CD4-positive, alpha-beta T cell treated with Interferon alpha-2 for 1 hour (primary cell): ENCODE data around the gene CCDC186.

Experiments
- DNase-seq, 2 donors: peaks; one replicate each; pipeline ENCODE4 v3.0.0-alpha.2; 2020 to 2022

The CCDC186 gene

GRCh38 chr10:114103284-114103683 is 70.7 kb downstream of the CCDC186 start:
- peak in 1 of 2 donors; percentile 51 for DNase-seq

GRCh38 chr10:114102256-114102655 is 71.7 kb downstream of the CCDC186 start:
- DNase-seq, result no peak

GRCh38 chr10:114100848-114101741 is 72.9 kb downstream of the CCDC186 start:
- no peak for DNase-seq

GRCh38 chr10:114096864-114097263 is 77.1 kb downstream of the CCDC186 start:
- no peak for DNase-seq

- DNase-seq, result peak in 1 of 2 donors; percentile 30
Observed at GRCh38 chr10:114095559-114096337, 78.3 kb downstream of the CCDC186 start.

- no peak for DNase-seq
Observed at GRCh38 chr10:114094795-114095194, 79.2 kb downstream of the CCDC186 start.

GRCh38 chr10:114087655-114088054 is 86.3 kb downstream of the CCDC186 start:
- no peak for DNase-seq

- DNase-seq, result no peak
Observed at GRCh38 chr10:114087255-114087654, 86.7 kb downstream of the CCDC186 start.

- no peak for DNase-seq
Observed at GRCh38 chr10:114084215-114084614, 89.8 kb downstream of the CCDC186 start.

GRCh38 chr10:114083040-114083439 is 91.0 kb downstream of the CCDC186 start:
- no peak for DNase-seq

- no peak for DNase-seq
Observed at GRCh38 chr10:114081911-114082583, 92.0 kb downstream of the CCDC186 start.

GRCh38 chr10:114079421-114079820 is 94.6 kb downstream of the CCDC186 start:
- no peak for DNase-seq

GRCh38 chr10:114078346-114078745 is 95.7 kb downstream of the CCDC186 start:
- no peak for DNase-seq

- DNase-seq, result no peak
Observed at GRCh38 chr10:114077815-114078219, 96.2 kb downstream of the CCDC186 start.

GRCh38 chr10:114077347-114077746 is 96.7 kb downstream of the CCDC186 start:
- DNase-seq, result no peak

GRCh38 chr10:114075093-114075492 is 98.9 kb downstream of the CCDC186 start:
- no peak for DNase-seq

- DNase-seq, result peak in 1 of 2 donors; percentile 32
Observed at GRCh38 chr10:114073395-114074186, 100.4 kb downstream of the CCDC186 start.

- DNase-seq, result no peak
Observed at GRCh38 chr10:114071178-114071577, 102.8 kb downstream of the CCDC186 start.
